GM18498 (cell line): Measurements from ENCODE around the gene EIF4ENIF1.
A peak's percentile ranks its signal among the peaks of the same experiment; 100 is the strongest.
"Not testable (repeated sequence)": the region's sequence is repeated elsewhere in the genome, so short reads cannot be mapped to it uniquely, and the experiment has no call there.

Source experiments
- ATAC-seq: cut with Tn5 transposase; IDR thresholded peaks from one replicate; pipeline ENCODE4 v1.9.1; 2021; ENCODE audit warnings: mild to moderate bottlenecking, moderate library complexity; ENCODE audit not compliant: unreplicated experiment

The EIF4ENIF1 gene

DNA sequence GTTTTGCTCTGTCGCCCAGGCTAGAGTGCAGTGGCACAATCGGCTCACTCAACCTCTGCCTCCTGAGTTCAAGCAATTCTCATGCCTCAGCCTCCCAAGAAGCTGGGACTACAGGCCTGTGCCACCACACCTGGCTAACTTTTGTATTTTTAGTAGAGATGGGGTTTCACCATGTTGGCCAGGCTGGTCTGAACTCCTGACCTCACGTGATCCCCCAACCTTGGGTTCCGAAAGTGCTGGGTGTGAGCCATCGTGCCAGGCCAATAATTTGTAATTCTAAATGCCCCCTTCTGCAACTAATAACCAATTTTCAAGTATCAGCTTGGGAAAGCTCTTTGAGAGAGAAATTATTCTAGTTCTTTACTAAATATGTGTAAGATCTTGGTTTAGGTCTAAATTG lies 3.7 kb upstream of the EIF4ENIF1 start:
- ATAC-seq = not testable (repeated sequence)

GRCh38 chr22:31492151-31492550 lies 2.5 kb upstream of the EIF4ENIF1 start:
- ATAC-seq = no peak

GRCh38 chr22:31491218-31491962 lies 1.7 kb upstream of the EIF4ENIF1 start:
- ATAC-seq = no peak

DNA sequence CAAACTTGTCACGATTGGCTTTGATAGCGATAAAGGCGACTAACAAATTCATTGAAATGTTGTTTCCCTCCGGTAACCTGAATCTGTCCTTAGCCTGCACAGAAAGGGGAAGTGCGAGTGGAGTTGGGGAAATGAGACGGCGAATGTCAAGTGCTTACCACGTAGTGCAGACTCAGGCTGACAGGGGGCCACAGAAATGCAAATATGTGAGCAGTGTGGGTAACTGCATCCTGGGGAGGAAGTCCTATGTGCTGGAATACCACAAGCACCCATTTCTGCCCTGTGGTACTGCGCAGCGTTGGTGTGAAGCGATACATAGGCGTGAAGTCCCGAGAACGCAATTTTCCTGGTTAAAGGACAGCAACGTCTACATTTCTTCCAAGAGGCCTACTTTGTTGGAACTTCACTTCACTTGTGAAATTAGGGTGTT lies 869 bp upstream of the EIF4ENIF1 start:
- peak; percentile 57 for ATAC-seq

DNA sequence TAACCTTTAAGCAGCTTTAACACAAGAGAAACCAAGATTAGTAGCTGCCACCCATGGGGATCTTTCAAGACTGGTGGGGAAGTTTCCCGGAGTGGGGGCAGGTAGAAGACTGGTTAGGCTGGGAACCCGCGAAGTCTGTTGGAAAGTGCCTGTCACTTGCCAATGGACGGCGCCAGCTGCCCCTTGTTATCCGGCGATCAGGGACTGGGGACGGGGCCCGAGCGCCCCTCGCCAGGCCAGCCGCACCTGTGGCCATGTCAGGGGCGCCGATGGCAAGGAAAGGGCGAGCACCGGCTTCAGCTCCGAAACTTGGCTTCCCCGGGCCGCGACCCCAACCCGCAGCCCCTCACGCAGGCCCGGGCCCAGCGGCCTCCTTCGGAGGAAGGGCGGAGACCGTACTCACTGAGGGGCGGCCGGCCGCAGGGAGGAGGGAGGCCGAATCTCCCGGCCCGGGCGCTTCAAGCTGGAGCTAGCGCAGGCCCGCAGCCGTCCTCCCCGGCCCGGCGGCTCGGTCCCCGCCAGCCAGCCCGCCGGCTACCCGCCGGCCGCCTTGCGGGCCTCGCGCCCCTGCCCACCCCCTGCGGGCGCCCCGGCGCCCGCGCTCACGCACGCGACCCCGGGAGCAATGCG lies 539 bp downstream of the EIF4ENIF1 start:
- ATAC-seq = peak; percentile 9

DNA sequence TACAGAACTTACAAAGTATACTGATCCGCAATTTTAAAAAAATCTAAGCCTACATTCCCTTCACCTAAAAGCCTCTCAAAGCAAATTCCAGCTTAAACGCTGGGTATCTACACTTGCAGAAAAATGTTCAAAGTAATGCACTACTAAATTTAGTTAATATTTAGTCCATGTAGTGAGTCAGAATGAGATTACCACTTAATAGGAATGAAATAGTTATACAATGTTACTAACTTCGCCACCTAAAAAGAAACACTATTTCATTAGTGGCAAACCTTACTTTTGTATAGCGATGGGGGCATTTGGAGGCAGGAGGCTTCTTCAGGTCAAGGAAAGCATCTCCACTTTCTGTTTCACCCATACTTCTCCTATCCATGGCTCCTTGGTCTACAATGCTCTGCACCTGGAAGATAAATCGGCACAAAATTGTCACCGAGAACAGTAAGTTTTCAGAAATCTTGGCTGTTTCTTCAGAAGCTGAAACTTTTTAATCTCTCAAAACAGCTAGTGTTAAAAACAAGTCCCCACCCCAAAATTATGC lies 1.2 kb downstream of the EIF4ENIF1 start:
- no peak for ATAC-seq

GRCh38 chr22:31486951-31487350 lies 2.7 kb downstream of the EIF4ENIF1 start:
- no peak for ATAC-seq

GRCh38 chr22:31486369-31486768 lies 3.3 kb downstream of the EIF4ENIF1 start:
- ATAC-seq = not testable (repeated sequence)

- ATAC-seq = not testable (repeated sequence)
These were observed 7.2 kb downstream of the EIF4ENIF1 start for GRCh38 chr22:31482470-31482869.

DNA sequence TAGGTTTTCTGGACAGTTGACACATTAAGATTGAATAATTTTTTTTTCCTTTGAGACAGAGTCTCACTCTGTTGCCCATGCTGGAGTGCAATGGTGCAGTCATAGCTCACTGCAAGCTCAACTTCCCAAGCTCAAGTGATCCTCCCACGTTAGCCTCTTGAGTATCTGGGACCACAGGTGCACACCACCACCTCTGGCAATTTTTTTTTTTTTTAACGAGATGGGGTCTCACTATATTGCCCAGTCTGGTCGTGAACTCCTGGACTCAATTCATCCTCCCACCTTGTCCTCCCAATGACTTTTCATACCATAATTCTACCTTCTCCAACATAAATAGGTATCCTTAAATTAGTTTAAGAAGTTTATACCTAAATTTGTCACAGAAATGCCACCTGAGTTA lies 8.5 kb downstream of the EIF4ENIF1 start:
- ATAC-seq = no peak

DNA sequence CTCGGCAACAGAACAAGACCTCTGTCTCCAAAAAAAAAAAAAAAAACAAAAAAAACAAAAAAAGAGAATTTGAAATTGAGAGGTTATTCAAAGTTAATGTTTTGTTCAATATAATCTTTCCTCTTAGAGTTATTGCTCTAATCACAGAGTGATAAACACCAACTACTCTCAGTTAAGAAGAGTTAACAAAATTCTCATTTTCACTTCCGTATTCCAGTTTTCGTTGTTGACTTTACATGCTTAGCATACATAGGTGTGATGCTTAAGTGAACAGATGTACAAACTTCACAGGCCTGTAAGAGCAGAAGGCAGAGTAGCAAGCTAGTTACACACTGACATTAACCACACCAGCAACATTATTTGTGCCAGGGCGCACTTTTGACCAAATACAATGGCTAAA lies 12.3 kb downstream of the EIF4ENIF1 start:
- ATAC-seq = peak; percentile 75

DNA sequence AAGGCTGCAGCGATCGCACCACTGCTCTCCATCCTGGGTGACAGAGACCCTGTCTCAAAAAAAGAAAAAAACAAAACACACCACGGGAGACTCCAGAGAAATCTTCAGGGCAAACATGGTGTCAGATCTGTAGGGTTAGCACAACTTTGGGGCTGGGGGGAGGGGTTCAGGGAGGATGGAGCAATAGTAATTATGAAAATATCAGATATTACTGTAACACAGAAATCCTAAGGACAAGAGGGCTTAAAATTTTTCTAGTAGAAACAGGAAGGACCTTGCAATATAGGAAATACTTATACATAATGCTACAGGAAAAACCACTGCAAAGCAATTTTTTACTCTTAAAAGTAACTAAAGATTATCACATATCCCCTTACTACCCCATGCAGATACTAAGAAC lies 13.8 kb downstream of the EIF4ENIF1 start:
- no peak for ATAC-seq

GRCh38 chr22:31474743-31475142 lies 14.9 kb downstream of the EIF4ENIF1 start:
- ATAC-seq = no peak

DNA sequence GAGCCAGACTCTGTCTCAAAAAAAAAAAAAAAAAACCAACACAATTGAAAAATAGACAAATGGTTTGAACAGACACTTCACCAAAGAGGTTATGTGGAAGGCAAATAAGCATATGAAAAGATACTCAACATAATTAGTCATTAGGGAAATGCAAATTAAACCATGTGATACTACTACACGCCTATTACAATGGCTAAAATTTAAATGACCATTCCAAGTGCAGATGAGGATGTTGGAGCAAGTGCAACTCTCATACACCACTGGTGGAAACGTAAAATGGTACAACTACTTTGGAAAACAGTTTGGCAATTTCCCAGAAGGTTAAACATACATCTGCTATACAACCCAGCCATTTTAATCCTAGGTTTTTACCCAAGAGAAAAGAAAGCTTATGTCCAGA lies 24.3 kb downstream of the EIF4ENIF1 start:
- no peak for ATAC-seq

DNA sequence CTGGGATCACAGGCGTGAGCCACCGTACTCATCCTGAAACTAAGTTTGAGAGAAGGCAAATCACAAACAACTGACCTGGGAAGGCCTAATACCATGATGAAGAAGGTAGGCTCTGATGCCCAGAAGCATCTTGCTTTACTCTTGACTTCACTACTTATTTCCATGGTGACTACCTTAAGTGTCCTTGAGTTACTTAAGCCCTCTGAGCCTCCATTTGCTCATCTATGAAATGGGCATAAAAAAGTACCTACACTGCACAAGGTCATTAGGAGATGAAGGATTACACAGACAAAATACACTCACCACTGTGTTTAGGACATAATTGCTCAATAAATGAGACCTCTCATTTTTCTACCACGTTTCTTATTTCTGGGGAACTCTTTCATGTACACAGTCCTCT lies 27.9 kb downstream of the EIF4ENIF1 start:
- no peak for ATAC-seq

DNA sequence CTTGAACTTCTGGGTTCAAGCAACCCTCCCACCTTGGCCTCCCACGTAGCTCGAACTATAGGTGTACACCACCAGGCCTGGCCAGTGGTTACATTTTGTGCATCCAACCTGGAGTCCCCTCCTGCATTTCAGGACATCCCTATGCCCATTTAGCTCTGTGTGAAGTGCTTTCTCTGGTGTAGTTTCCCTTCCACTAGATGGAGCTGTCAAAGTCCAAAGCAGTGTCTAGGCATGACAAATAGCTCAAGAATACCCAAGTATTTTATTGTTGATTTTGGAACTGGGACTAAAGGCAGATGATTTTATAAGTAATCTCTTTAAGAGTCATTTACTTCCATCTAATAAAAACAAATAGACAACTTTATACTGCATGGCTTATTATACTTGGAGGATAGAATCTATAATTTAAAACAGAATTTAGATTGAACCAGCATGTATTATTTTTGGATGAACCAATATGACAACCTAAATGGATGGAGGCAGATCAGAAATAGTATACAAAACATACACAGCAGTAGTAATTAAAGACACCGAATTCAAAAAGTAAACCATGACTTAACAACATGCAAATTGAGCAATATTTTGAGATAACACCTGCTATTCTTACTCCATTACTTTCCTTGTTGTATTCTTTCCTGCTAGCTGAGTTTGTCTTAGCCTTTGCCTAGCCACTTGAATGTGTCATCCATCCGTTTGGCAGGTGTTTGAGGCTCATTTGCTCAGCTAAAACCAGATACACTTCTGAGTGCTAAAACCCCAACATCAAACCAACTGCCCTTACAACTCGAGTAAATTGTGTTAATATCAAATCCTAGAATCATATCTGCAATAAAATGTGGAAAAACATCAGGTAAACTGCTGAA lies 37.7 kb downstream of the EIF4ENIF1 start:
- no peak for ATAC-seq

GRCh38 chr22:31449506-31449905 lies 40.1 kb downstream of the EIF4ENIF1 start:
- ATAC-seq = no peak

GRCh38 chr22:31448382-31448781 lies 41.3 kb downstream of the EIF4ENIF1 start:
- ATAC-seq = no peak

GRCh38 chr22:31447337-31447736 lies 42.3 kb downstream of the EIF4ENIF1 start:
- no peak for ATAC-seq

DNA sequence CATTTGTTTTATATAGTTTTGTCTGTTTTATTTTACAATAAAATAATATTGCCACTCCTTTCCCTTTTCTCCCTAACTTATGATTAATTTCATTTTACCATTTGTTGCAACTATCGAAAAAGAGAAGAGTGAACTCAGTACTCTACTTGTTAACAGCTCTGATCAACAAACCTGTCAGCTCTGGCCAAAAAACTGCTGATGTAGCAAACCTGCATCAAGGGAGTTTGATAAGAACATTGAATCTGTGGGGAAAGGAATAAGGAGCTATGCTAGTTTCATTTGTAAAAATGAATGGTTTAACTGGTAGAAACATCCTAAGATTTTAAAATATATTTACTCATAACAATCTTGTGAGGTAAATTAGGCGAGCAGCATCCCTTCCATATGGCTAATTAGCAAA lies 42.9 kb downstream of the EIF4ENIF1 start:
- no peak for ATAC-seq

DNA sequence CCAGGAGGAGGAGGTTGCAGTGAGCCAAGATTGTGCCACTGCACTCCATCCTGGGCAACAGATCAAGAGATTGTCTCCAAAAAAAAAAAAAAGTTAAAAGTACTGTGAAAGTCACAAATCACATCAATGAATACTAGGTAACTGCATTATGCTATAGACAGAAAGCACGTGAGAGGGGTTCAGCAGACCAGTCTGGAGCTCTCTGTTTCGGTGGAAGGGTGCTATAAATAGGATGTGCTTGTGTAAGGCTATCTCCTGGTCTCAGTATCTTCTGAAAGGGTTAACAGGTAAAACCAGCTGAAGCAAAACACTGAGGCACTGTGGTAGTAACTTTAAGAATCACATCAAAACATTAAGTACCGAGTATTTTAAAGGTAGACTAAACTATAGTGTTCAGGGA lies 43.4 kb downstream of the EIF4ENIF1 start:
- no peak for ATAC-seq
